WTC11 (cell line): ENCODE data around the gene USP27X.

Experiments used
- ATF3 ChIP-seq: sonication (generic); formaldehyde crosslinking; conservative IDR thresholded peaks from 2 replicates; pipeline ENCODE4 v1.8.1; 2022; ENCODE audit warnings: mild to moderate bottlenecking, missing genetic modification reagents
- CTCF ChIP-seq: fragments of 200-600 bp; IDR thresholded peaks from 2 replicates; pipeline ENCODE4 v1.8.0; 2022; ENCODE audit warnings: antibody characterized with exemption
- FOXP4 ChIP-seq: sonication (generic); formaldehyde crosslinking; IDR thresholded peaks from 2 replicates; pipeline ENCODE4 v1.8.0; 2022; ENCODE audit warnings: mild to moderate bottlenecking, missing genetic modification reagents
- ZSCAN18 ChIP-seq: fragments of 250-450 bp; sonication (Bioruptor Pico); IDR thresholded peaks from 2 replicates; pipeline ENCODE4 v2.1.2; 2022; ENCODE audit warnings: mild to moderate bottlenecking, moderate library complexity

GRCh38 chrX:49846522-49846921 lies 32.8 kb upstream of the USP27X start:
- TF ChIP-seq ATF3 (CRISPR knock-in tag), result no peak
- no peak for TF ChIP-seq CTCF
- no peak for TF ChIP-seq FOXP4 (CRISPR knock-in tag)
- no peak for TF ChIP-seq ZSCAN18 (CRISPR knock-in tag)
